Pancreas (tissue), 10 donors: Measurements from ENCODE around the gene PRDM16. TPM values are rescaled to one million over a fixed set of nuclear protein-coding genes. Genes with fewer than 3 reads are reported as not detected.

ENCODE experiments used
- ATAC-seq, 4 donors: fragments of 200-7000 bp; cut with Tn5 transposase; one replicate each; pipeline versions ENCODE4 v1.8.0 to v1.9.1; 2020; ENCODE audit warnings: mild to moderate bottlenecking in 4 of 4, moderate library complexity in 4 of 4
- DNase-seq, 6 donors: peaks; one replicate each; pipeline ENCODE4 v3.0.0-alpha.2; 2020
- FAIRE-seq: peaks from 2 replicates; lab custom pipeline; 2012; peaks lifted over from hg19 to GRCh38; lab: Jason Lieb, UNC
- H3K27ac ChIP-seq, 4 donors: fragments of 200-600 bp; sonication (generic); 1 replicate in 3 of 4; 2 replicates in 1 of 4; pipeline versions ENCODE4 v1.5.0 to v1.8.0; 2020
- H3K27me3 ChIP-seq, 4 donors: fragments of 200-600 bp; one replicate each; pipeline ENCODE4 v1.8.0; 2021
- H3K36me3 ChIP-seq, 3 donors: fragments of 200-600 bp; sonication (generic) in 1 of 3; one replicate each; pipeline versions ENCODE4 v1.5.0 to v1.8.0; 2020 to 2021
- H3K4me1 ChIP-seq, 3 donors: fragments of 200-600 bp; one replicate each; pipeline ENCODE4 v1.8.0; 2021
- H3K4me3 ChIP-seq, 4 donors: fragments of 200-600 bp; sonication (generic) in 2 of 4; one replicate each; pipeline versions ENCODE4 v1.5.0 to v1.8.0; 2020 to 2021
- H3K9me3 ChIP-seq, 4 donors: fragments of 200-600 bp; one replicate each; pipeline ENCODE4 v1.8.0; 2021
- WGBS, 2 donors: extraction: QIAGEN DNeasy Blood & Tissue Kit; methylation state at CpG; one replicate each; pipeline ENCODE4 v1.1.7; 2013; 5-methylcytosine and 5-hydroxymethylcytosine counted together
- intact Hi-C, 3 donors: fragments of 100-400 bp; cut with DNase I; formaldehyde crosslinking; loops; one replicate each; pipeline versions ENCODE4 v1.11.1 to v1.14.2; 2022
- polyA plus RNA-seq, 2 donors: library from polyadenylated mRNA; stranded (reverse); fragments of 200-250 nt; gene quantifications; one replicate each; pipeline ENCODE4 v1.2.3, GENCODE V29; 2013
- total RNA-seq, 6 donors: library from RNA; stranded (reverse); fragmentation: NEBNext Ultra II Directional in 4 of 6; extraction: Animal tissue kit (Norgen Biotek cat#: 25700) in 4 of 6; gene quantifications; one replicate each; pipeline versions ENCODE4 v1.2.1 to v1.2.4, GENCODE V29; 2021 to 2023
- TF ChIP-seq, protein P1 (sequence below), 4 donors: fragments of 200-600 bp; sonication (generic) in 3 of 4; IDR thresholded peaks; one replicate each; pipeline versions ENCODE4 v1.5.0 to v1.8.0; 2021; ENCODE audit warnings: antibody characterized with exemption in 4 of 4
- donor health status: healthy with polysubstance abuse.
- donor health status: DM: no; HTN: no; CAD: no; lungs with moderate emphysema.
- donor health status: DM: no; HTN: no; CAD: no.
- donor health status: control.
- donor health status: control.
- donor health status: Bipolar disorder and iron deficiency.
- donor health status: DM: yes; HTN: yes; CAD: no.
- donor health status: DM: no; HTN: no; CAD: no.
- donor health status: DM: no; HTN: no; CAD: no.
- donor health status: DM: yes; HTN: yes; CAD: no.

The PRDM16 gene
- total and polyA plus RNA-seq, 8 donors: 6.6 to 19.2 (median 14.9) TPM

DNA sequence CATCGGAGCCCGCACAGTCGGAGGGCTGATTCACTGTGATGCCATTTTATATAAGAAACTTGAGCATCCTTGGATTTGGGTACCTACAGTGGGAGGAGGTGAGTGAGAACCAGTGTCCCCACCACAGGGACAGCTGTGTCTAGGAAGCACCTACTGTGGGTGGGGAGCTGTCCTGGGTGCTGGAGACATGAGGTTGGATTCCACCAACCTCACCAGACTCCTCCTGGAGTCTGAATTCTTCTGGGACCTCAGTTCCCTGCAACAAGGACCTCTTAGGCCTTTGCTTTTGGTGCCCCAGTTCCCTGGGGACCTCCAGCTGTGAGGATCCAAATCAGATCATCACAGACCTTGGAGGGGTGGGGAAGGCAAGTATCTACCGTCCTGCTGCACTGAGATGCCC lies 188.8 kb downstream of the PRDM16 start:
- H3K36me3 ChIP-seq: no peaks in the 10 kb centered on the region
- peak in 1 of 6 donors; percentile 10 for DNase-seq
- intact Hi-C loops: no loop called here
- H3K4me3 ChIP-seq: no peak overlapping the region
- TF ChIP-seq, protein P1, sequence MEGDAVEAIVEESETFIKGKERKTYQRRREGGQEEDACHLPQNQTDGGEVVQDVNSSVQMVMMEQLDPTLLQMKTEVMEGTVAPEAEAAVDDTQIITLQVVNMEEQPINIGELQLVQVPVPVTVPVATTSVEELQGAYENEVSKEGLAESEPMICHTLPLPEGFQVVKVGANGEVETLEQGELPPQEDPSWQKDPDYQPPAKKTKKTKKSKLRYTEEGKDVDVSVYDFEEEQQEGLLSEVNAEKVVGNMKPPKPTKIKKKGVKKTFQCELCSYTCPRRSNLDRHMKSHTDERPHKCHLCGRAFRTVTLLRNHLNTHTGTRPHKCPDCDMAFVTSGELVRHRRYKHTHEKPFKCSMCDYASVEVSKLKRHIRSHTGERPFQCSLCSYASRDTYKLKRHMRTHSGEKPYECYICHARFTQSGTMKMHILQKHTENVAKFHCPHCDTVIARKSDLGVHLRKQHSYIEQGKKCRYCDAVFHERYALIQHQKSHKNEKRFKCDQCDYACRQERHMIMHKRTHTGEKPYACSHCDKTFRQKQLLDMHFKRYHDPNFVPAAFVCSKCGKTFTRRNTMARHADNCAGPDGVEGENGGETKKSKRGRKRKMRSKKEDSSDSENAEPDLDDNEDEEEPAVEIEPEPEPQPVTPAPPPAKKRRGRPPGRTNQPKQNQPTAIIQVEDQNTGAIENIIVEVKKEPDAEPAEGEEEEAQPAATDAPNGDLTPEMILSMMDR (IDR thresholded peaks at IDR 0.05): no peak
- no peak for ATAC-seq
- H3K27ac ChIP-seq: no peak overlapping the region
- no peaks in the 10 kb centered on the region for H3K27me3 ChIP-seq
- 93 to 94% methylated on average over 4 of the region's 4 CpGs for WGBS, 2 donors
- no peaks in the 10 kb centered on the region for H3K9me3 ChIP-seq
- no peaks in the 10 kb centered on the region for H3K4me1 ChIP-seq
- FAIRE-seq: no peak

DNA sequence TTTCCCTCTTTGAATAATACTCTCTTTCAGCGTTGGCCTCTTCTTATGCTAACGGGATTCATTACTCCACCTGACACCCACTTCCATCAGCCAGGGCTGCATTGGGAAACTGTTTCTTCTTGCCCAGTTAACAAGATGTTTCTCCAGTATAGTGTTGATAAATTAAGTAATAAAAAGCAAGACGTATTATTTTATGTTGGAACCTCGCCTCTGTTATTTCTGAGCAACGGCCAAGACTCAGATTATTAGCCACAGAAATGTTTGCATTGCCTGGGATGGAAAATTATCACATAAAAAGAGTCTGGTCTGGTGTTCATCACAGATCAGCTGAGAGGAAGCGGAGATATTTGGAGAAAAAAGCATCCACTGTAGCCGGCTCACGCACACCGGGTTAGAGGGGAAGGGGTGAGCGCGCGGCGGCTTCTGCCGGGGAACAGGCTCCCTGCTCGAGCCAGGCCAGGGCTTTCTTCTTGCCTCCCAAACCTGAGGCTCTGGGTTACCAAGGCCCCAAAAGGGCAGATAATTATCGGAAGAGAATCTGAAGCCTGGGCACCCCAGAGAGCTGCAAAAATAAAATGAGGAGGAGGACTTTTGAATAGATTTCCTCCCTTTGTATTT lies 189.5 kb downstream of the PRDM16 start:
- FAIRE-seq: no peak
- intact Hi-C loops: no loop called here
- no peak overlapping the region for H3K27ac ChIP-seq

DNA sequence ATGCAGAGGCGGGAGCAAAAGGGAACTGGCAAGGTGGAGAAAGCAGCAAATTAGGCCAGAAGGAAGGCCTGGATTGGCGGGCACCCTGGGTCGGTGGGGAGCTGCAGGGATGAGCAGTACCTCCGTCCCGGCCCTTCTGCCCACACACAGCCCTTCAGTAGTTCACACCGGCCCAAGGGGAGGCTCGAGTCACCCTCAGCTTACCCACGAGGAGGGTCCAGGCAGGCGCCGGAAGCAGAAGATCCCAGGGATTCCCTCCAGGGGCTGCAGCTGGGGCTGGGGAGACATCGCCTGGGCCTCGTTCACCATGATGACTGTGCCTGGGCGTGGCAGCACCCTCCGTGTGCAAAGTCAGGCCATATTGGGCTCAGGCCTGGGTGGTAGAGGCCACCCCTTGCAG lies 190.0 kb downstream of the PRDM16 start:
- Histone ChIP-seq H3K36me3 (no peaks in the 10 kb centered on the region), H3K27ac (no peak overlapping the region), H3K27me3 (no peaks in the 10 kb centered on the region), H3K9me3 (no peaks in the 10 kb centered on the region), H3K4me3 (no peak overlapping the region), H3K4me1 (no peaks in the 10 kb centered on the region)
- DNase-seq (peak in 1 of 6 donors; percentile 40), ATAC-seq (no peak), FAIRE-seq (no peak)
- intact Hi-C loops: no loop called here
- TF ChIP-seq, protein P1 (IDR thresholded peaks at IDR 0.05): no peak
- 79 to 91% methylated on average over 13 to 14 of the region's 14 CpGs for WGBS, 2 donors

More for the DNA sequence above, 189.5 kb downstream of the PRDM16 start:
- Histone ChIP-seq H3K36me3 (no peaks in the 10 kb centered on the region), H3K9me3 (no peaks in the 10 kb centered on the region), H3K27me3 (no peaks in the 10 kb centered on the region), H3K4me3 (no peak overlapping the region), H3K4me1 (no peaks in the 10 kb centered on the region)
- 70 to 77% methylated on average over 16 of the region's 16 CpGs for WGBS, 2 donors
- peak in 2 of 6 donors; percentile 9 to 12 for DNase-seq
- TF ChIP-seq, protein P1 (IDR thresholded peaks at IDR 0.05): no peak
- no peak for ATAC-seq

DNA sequence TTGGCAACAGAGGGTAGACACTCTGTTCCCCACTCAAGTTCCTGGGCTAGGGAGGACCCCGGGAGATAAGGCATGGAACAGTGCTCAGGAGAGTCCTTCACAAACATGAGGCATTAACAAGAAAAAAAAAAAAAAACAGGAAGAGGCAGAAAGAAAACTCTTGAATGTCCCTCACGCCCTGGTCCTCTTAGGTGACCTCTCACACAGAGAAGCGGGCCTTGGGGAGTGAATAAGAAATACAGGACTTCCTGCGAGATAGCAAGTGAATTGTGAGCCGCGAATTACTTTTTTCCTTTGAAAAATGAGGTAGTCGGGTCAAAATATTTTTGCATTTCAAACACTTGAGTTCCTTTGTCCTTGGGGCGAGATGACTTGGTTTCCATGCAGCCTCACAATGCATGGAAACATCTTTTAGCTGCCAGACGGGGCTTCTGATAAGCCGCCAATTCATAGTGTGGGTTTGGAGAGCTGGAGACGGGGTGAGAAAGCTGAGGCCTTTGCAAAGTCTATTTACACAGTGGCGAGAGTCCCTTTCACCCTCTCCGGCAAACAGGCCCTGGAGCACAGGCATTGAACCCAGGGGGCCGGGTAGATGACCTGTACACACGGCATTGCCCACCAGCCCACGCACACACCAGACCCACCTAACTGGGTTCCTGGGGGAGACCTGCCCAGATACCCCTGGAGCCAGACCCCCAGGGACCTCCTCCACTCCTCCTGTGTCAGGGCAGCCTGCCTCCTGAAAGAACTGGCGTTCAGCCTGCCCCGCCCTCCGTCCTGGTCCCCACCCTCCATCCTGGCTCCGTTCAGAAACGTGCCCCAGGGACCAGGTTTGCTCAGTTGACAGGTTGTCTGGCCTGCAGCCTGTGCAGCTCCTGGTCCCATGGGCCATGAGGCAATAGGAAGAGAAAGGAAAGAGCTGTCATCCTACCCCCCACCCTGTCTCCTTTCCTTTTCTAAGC lies 192.3 kb downstream of the PRDM16 start:
- no peaks in the 10 kb centered on the region for H3K4me1 ChIP-seq
- no peaks in the 10 kb centered on the region for H3K36me3 ChIP-seq
- DNase-seq (peak in 2 of 6 donors; percentile 20 to 45), FAIRE-seq (no peak), ATAC-seq (peak in 2 of 4 donors; percentile 28 to 47)
- WGBS, 2 donors: 47 to 79% methylated on average over 21 of the region's 21 CpGs
- no peak overlapping the region for H3K27ac ChIP-seq
- intact Hi-C loops: no loop called here
- TF ChIP-seq, protein P1 (IDR thresholded peaks at IDR 0.05): no peak
- no peak overlapping the region for H3K4me3 ChIP-seq
- no peaks in the 10 kb centered on the region for H3K9me3 ChIP-seq
- H3K27me3 ChIP-seq: no peaks in the 10 kb centered on the region
